ENCODE measurements around the gene GORASP1.

The GORASP1 gene

GRCh38 chr3:39101022-39101689 lies 6.3 kb downstream of the GORASP1 start:
- peak; percentile 47 for DNase-seq

GRCh38 chr3:39100500-39100886 lies 6.9 kb downstream of the GORASP1 start:
- no peak for DNase-seq

- DNase-seq, result no peak
These were observed 7.5 kb downstream of the GORASP1 start for GRCh38 chr3:39099738-39100499.

- no peak for DNase-seq
These were observed 8.2 kb downstream of the GORASP1 start for GRCh38 chr3:39099242-39099641.

GRCh38 chr3:39098473-39099000 lies 8.9 kb downstream of the GORASP1 start:
- no peak for DNase-seq

GRCh38 chr3:39097716-39098472 lies 9.5 kb downstream of the GORASP1 start:
- no peak for DNase-seq

GRCh38 chr3:39096775-39097174 lies 10.7 kb downstream of the GORASP1 start:
- no peak for DNase-seq

- no peak for DNase-seq
These were observed 11.6 kb downstream of the GORASP1 start for GRCh38 chr3:39095778-39096177.

GRCh38 chr3:39094851-39095677 lies 12.4 kb downstream of the GORASP1 start:
- DNase-seq, result no peak

- no peak for DNase-seq
These were observed 16.5 kb downstream of the GORASP1 start for GRCh38 chr3:39090922-39091321.

GRCh38 chr3:39088889-39089288 lies 18.5 kb downstream of the GORASP1 start:
- no peak for DNase-seq

GRCh38 chr3:39088456-39088855 lies 19.0 kb downstream of the GORASP1 start:
- DNase-seq, result no peak

GRCh38 chr3:39086144-39086543 lies 21.3 kb downstream of the GORASP1 start:
- DNase-seq, result no peak

GRCh38 chr3:39082666-39083313 lies 24.6 kb downstream of the GORASP1 start:
- DNase-seq, result no peak

GRCh38 chr3:39080026-39080425 lies 27.4 kb downstream of the GORASP1 start:
- DNase-seq, result no peak

- DNase-seq, result no peak
These were observed 27.9 kb downstream of the GORASP1 start for GRCh38 chr3:39079530-39079929.

- no peak for DNase-seq
These were observed 31.5 kb downstream of the GORASP1 start for GRCh38 chr3:39075910-39076309.

- no peak for DNase-seq
These were observed 38.9 kb downstream of the GORASP1 start for GRCh38 chr3:39068556-39068955.

- no peak for DNase-seq
These were observed 40.1 kb downstream of the GORASP1 start for GRCh38 chr3:39067286-39067685.

- DNase-seq, result no peak
These were observed 42.2 kb downstream of the GORASP1 start for GRCh38 chr3:39065197-39065596.

GRCh38 chr3:39064646-39065045 lies 42.8 kb downstream of the GORASP1 start:
- DNase-seq, result no peak

GRCh38 chr3:39063143-39063542 lies 44.3 kb downstream of the GORASP1 start:
- no peak for DNase-seq
